Activated naive CD4-positive, alpha-beta T cell treated with anti-CD3 and anti-CD28 coated beads for 36 hours (primary cell): Measurements from ENCODE around the gene ITGB2. TPM values are rescaled to one million over a fixed set of nuclear protein-coding genes. Genes with fewer than 3 reads are reported as not detected.

Experiments used
- CTCF ChIA-PET: fragments of 350-600 bp; sonication (Branson Sonifier 250); formaldehyde crosslinking; loops from one replicate; lab custom pipeline; 2021; ENCODE audit warnings: antibody characterized with exemption; lab: Charles Lee
- DNase-seq: peaks from one replicate; pipeline ENCODE4 v3.0.0-alpha.2; 2020
- H3K27ac Mint-ChIP-seq: one replicate; pipeline ENCODE4 v1.8.0; 2021; ENCODE audit warnings: mild to moderate bottlenecking, mixed read lengths
- H3K27me3 Mint-ChIP-seq: one replicate; pipeline ENCODE4 v1.8.0; 2021; ENCODE audit warnings: low read depth, mixed read lengths
- H3K36me3 Mint-ChIP-seq: one replicate; pipeline ENCODE4 v1.8.0; 2021; ENCODE audit warnings: low read depth, mixed read lengths
- H3K4me1 Mint-ChIP-seq: one replicate; pipeline ENCODE4 v1.8.0; 2021; ENCODE audit warnings: low read depth, mixed read lengths
- H3K4me3 Mint-ChIP-seq: one replicate; pipeline ENCODE4 v1.8.0; 2021; ENCODE audit warnings: mild to moderate bottlenecking, moderate library complexity, mixed read lengths
- H3K9me3 Mint-ChIP-seq: one replicate; pipeline ENCODE4 v1.8.0; 2021; ENCODE audit warnings: mixed read lengths
- intact Hi-C: fragments of 100-400 bp; cut with micrococcal nuclease; formaldehyde crosslinking; loops from one replicate; pipeline ENCODE4 v1.15.1; 2023
- total RNA-seq, 2 experiments: library from RNA; stranded (reverse); gene quantifications; one replicate each; pipeline ENCODE4 v1.2.3, GENCODE V29; 2021

ITGB2 gene
- total RNA-seq, 2 experiments from 2014 or later: 182 to 185 TPM

DNA sequence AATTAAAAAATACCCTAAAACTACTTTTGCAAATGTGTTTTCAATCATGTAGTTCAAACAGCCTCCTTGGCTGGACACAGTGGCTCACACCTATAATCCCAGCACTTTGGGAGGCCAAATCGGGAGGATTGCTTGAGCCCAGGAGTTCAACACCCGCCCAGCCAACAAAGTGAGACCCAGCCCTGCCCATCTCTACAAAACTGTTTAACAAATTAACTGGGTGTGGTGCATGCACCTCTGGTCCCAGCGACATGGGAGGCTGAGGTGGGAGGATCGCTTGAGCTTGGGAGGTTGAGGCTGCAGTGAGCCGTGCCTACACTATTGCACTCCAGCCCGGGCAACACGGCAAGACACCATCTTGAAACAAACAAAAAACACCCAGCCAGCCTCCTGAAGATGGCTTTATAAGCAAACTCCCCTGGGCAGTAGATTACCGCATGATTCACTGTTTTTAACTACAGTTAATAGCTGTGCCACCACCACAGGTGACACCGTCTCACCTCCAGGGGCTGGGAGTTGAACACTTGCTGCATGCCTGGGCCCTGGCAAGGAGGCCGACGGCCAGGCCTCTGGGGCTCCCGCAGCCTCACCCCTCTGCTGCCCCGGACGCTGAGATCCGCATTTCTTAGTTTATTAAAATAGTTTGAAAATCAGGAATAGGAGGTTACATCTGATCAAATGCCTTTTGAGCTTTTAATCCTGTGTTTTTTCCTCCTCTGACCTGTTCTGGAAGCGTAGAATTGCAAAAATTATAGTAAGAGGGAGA lies 63.4 kb downstream of the ITGB2 start:
- Mint-ChIP-seq H3K27me3 (no peaks in the 10 kb centered on the region), H3K4me1 (peaks cover 42% of the 10 kb centered on the region), H3K9me3 (no peaks in the 10 kb centered on the region), H3K36me3 (peaks cover 27% of the 10 kb centered on the region), H3K4me3 (no peak overlapping the region), H3K27ac (no peak overlapping the region)
- intact Hi-C loops: no loop called here
- CTCF ChIA-PET: interaction anchor here (1.4 kb wide), 1 partner anchor 11 kb away, joined by 3 read pairs; no protein-coding TSS in a partner anchor
- DNase-seq: no peak

GRCh38 chr21:44856131-44856530 lies 64.6 kb downstream of the ITGB2 start:
- Mint-ChIP-seq H3K27me3 (no peaks in the 10 kb centered on the region), H3K27ac (no peak overlapping the region), H3K4me1 (peaks cover 45% of the 10 kb centered on the region), H3K36me3 (peaks cover 29% of the 10 kb centered on the region), H3K4me3 (no peak overlapping the region), H3K9me3 (no peaks in the 10 kb centered on the region)
- CTCF ChIA-PET: interaction anchor here (1.5 kb wide), 1 partner anchor 9 kb away, joined by 3 read pairs; no protein-coding TSS in a partner anchor
- no peak for DNase-seq
- intact Hi-C loops: no loop called here

- Mint-ChIP-seq H3K4me1 (peaks cover 47% of the 10 kb centered on the region), H3K36me3 (peaks cover 32% of the 10 kb centered on the region), H3K27ac (no peak overlapping the region), H3K27me3 (no peaks in the 10 kb centered on the region), H3K9me3 (no peaks in the 10 kb centered on the region), H3K4me3 (no peak overlapping the region)
- intact Hi-C loops: no loop called here
- DNase-seq: no peak
- CTCF ChIA-PET: interaction anchor here (0.7 to 1.5 kb wide), 3 partner anchors 8 to 62 kb away, joined by 3 to 4 read pairs (median 3); no protein-coding TSS in a partner anchor
Measured at GRCh38 chr21:44855572-44855971, 65.1 kb downstream of the ITGB2 start.

DNA sequence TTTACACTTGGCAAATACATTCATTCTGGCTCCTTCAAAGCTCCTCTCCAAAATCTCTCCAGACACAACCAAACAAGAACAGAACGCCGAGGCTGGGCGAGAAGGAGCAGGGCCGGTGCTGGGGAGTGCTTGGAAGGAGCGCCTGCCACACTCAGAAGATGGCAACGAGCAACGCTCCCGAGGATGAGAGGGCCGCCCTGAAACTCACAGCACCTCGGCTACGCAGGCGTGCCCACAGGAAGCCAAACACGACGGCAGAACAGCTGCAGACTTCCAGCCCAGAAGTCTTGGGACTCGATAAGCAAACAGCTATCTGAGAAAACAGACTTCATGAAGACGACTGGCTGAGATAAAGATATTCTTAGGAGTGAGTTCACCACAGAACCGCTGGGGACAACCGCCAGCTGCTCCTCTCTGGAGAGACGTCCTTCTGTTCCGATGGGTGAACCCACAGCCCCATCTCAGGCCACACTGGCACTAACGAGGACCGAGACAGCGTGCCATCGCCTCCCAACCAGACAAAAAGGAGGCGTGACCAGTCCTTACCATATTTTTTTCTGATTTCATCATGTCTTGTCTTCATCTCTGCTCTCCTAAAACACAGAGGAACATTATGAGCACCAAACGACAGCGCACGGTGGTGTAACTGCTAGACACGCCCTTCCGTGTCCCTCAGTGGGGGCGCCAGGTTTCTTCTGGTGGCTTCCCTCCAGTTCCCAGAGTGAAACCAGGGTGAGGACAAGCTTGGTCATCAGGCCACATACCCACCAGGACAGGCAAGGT lies 65.8 kb downstream of the ITGB2 start:
- Mint-ChIP-seq H3K27me3 (no peaks in the 10 kb centered on the region), H3K27ac (peak overlapping the region; percentile 59), H3K36me3 (peaks cover 34% of the 10 kb centered on the region), H3K4me3 (no peak overlapping the region), H3K4me1 (peaks cover 47% of the 10 kb centered on the region), H3K9me3 (no peaks in the 10 kb centered on the region)
- peak; percentile 18 for DNase-seq
- intact Hi-C loops: no loop called here
- CTCF ChIA-PET: interaction anchor here (0.6 to 1.5 kb wide), 4 partner anchors 7 to 62 kb away, joined by 3 to 4 read pairs (median 3); no protein-coding TSS in a partner anchor

DNA sequence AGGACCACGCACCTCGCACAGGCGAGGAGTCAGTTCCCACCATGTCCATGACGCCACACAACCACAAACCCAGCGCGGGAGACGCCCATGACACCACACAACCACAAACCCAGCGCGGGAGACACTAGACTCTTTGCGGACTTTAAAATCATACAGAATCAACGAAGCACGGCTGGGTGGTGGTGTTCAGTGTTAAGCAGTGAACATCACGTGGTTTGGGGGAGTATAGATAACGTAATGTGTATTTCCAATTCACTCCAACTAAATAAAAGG lies 66.4 kb downstream of the ITGB2 start:
- DNase-seq: peak; percentile 21
- CTCF ChIA-PET: interaction anchor here (0.6 to 1.2 kb wide), 2 partner anchors 54 to 61 kb away, joined by 3 to 4 read pairs; no protein-coding TSS in a partner anchor
- Mint-ChIP-seq H3K4me1 (peaks cover 47% of the 10 kb centered on the region), H3K4me3 (no peak overlapping the region), H3K27me3 (no peaks in the 10 kb centered on the region), H3K9me3 (no peaks in the 10 kb centered on the region), H3K27ac (peak overlapping the region; percentile 59), H3K36me3 (peaks cover 35% of the 10 kb centered on the region)
- intact Hi-C loops: no loop called here

- DNase-seq: no peak
- intact Hi-C loops: no loop called here
- Mint-ChIP-seq H3K4me1 (peaks cover 47% of the 10 kb centered on the region), H3K4me3 (no peak overlapping the region), H3K27ac (no peak overlapping the region), H3K9me3 (no peaks in the 10 kb centered on the region), H3K36me3 (peaks cover 35% of the 10 kb centered on the region), H3K27me3 (no peaks in the 10 kb centered on the region)
- CTCF ChIA-PET: interaction anchor here (0.6 to 1.3 kb wide), 3 partner anchors 7 to 54 kb away, joined by 3 to 4 read pairs (median 3); no protein-coding TSS in a partner anchor
Measured at GRCh38 chr21:44853601-44854390, 66.9 kb downstream of the ITGB2 start.

DNA sequence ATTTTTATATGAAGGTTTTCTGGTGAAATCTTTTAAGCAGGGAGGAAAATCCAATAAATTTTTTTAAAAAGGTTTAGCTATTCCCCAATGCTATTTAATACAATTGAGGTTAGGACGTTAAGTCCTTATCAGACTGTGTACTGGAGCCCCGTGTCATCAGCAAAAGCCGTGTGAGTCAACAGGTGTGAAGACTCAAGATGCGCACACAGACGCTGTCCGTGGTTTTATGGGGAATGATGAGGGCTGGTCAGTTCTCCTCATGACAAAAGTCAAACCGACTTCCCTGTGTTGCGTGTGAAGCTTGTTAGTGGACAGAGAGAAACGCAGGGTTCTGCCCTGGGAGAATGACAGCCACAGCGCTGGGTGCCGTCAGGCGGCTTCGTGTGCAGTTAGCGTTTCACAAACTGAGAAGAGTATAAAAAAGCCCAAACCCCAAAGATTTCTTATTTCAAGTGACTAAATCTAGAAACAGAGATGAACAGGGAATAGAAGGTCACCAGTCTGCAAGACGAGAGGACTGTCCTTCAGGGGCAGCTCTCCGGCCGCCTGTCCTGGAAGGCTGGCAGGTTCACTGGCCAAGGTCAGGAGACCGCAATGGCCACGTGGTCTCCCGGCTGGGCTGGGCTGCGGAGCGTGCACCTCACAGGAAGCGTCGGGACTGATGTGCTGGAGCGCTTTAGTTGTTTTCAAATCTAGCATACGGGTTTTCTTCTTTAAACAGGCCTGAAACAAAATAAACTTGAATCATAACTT lies 69.6 kb downstream of the ITGB2 start:
- Mint-ChIP-seq H3K36me3 (peaks cover 34% of the 10 kb centered on the region), H3K9me3 (no peaks in the 10 kb centered on the region), H3K27me3 (no peaks in the 10 kb centered on the region), H3K4me1 (peaks cover 54% of the 10 kb centered on the region), H3K4me3 (no peak overlapping the region), H3K27ac (peak overlapping the region; percentile 53)
- intact Hi-C loops: no loop called here
- DNase-seq: no peak
- CTCF ChIA-PET: interaction anchor here (0.6 to 0.9 kb wide), 2 partner anchors 17 to 101 kb away, joined by 3 to 5 read pairs; no protein-coding TSS in a partner anchor

DNA sequence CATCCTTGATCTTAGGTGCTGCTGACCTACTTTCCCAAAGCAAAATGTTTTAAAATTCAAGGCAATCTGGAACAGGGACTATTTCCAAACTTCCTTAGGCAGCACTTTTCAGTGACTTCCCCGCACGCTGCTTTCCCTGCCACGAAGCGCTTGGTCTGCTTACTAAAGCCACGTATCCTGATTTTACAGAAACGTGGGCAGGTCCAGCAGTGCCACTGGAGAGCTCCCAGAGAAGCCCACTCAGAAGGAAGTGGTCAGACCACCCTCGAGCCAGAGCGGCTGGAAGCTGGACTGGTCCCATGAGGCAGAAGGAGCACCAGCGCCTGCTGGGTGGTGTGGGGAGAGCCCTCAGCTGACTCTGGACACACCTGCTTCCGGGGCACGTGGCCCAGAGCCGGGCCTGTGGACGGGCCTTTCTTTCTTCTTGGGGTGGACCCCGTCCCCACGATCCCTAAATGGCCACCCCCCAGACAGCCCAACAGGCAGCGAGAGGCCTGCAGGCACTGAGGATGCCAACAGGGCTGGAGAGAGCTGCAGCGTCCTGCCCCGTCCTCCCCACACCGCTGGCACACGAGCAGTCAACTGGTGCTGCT lies 70.4 kb downstream of the ITGB2 start:
- H3K9me3 Mint-ChIP-seq: no peaks in the 10 kb centered on the region
- no peaks in the 10 kb centered on the region for H3K27me3 Mint-ChIP-seq
- H3K27ac Mint-ChIP-seq: no peak overlapping the region
- peaks cover 51% of the 10 kb centered on the region for H3K4me1 Mint-ChIP-seq
- no peak for DNase-seq
- H3K4me3 Mint-ChIP-seq: no peak overlapping the region
- H3K36me3 Mint-ChIP-seq: peaks cover 32% of the 10 kb centered on the region
- intact Hi-C loops: no loop called here
- CTCF ChIA-PET: interaction anchor here (0.6 kb wide), 1 partner anchor 102 kb away, joined by 3 read pairs; no protein-coding TSS in a partner anchor

DNA sequence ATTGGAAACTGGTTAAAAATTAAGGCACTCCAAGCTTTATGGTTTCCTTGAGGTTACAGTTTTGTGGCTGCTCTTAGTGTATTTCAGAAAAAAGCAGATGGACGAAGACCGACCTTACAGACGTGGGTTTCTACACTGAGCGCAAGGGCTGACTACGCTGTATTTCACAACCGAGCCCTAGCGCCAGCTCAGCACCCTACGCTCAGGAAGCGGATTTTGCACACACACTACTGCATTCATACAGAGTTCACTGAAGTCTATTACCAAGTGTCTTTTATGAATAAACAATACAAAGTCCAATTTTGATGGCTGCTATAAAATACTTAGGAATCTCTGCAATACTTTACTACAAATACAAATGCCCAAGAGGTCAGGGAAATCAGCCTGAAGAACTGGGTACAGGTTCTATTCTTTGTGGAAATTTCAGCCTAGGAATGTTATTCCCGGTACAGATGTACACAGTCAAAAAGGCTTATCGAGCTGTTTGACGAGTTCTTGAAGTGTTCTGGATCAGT lies 71.0 kb downstream of the ITGB2 start:
- no peak for DNase-seq
- intact Hi-C loops: no loop called here
- peaks cover 26% of the 10 kb centered on the region for H3K36me3 Mint-ChIP-seq
- no peaks in the 10 kb centered on the region for H3K9me3 Mint-ChIP-seq
- peaks cover 45% of the 10 kb centered on the region for H3K4me1 Mint-ChIP-seq
- CTCF ChIA-PET: interaction anchor here (0.8 kb wide), 1 partner anchor 49 kb away, joined by 3 read pairs; no protein-coding TSS in a partner anchor
- no peaks in the 10 kb centered on the region for H3K27me3 Mint-ChIP-seq
- H3K27ac Mint-ChIP-seq: no peak overlapping the region
- H3K4me3 Mint-ChIP-seq: no peak overlapping the region

- no peak overlapping the region for H3K27ac Mint-ChIP-seq
- H3K27me3 Mint-ChIP-seq: no peaks in the 10 kb centered on the region
- CTCF ChIA-PET: interaction anchor here (0.8 kb wide), 1 partner anchor 48 kb away, joined by 3 read pairs; no protein-coding TSS in a partner anchor
- peaks cover 21% of the 10 kb centered on the region for H3K36me3 Mint-ChIP-seq
- intact Hi-C loops: no loop called here
- H3K4me3 Mint-ChIP-seq: peak overlapping the region; percentile 24
- DNase-seq: no peak
- H3K9me3 Mint-ChIP-seq: no peaks in the 10 kb centered on the region
- H3K4me1 Mint-ChIP-seq: peaks cover 38% of the 10 kb centered on the region
Measured at GRCh38 chr21:44848821-44849521, 71.7 kb downstream of the ITGB2 start.
